K562 (cell line): Measurements from ENCODE around the gene FYB1. TPM values are rescaled to one million over a fixed set of nuclear protein-coding genes. Genes with fewer than 3 reads are reported as not detected.

Source experiments
- ARID1B ChIP-seq: fragments of 450-650 bp; IDR thresholded peaks from 2 replicates; pipeline ENCODE4 v1.6.1; 2016; ENCODE audit warnings: antibody characterized with exemption, mild to moderate bottlenecking, inconsistent platforms
- CBX2 ChIP-seq: fragments of 200-600 bp; sonication (generic); IDR thresholded peaks from one replicate; pipeline ENCODE4 v1.6.1; 2012; ENCODE audit warnings: mild to moderate bottlenecking, low read length, inconsistent platforms; ENCODE audit not compliant: insufficient read depth, poor library complexity, severe bottlenecking
- DNMT1 ChIP-seq: fragments of 450-650 bp; IDR thresholded peaks from 2 replicates; pipeline ENCODE4 v1.6.1; 2016; ENCODE audit warnings: antibody characterized with exemption, mild to moderate bottlenecking
- E2F6 ChIP-seq, 2 experiments: IDR thresholded peaks; 2 replicates each; pipeline ENCODE4 v1.6.1; 2011; ENCODE audit warnings: borderline replicate concordance in 1 of 2, control low read depth in 1 of 2, low read depth in 1 of 2, low read length in 1 of 2, mild to moderate bottlenecking in 1 of 2, mixed read lengths in 1 of 2, moderate library complexity in 1 of 2; ENCODE audit not compliant: insufficient read depth in 1 of 2, insufficient read length in 1 of 2, poor library complexity in 1 of 2, severe bottlenecking in 1 of 2; ENCODE audit errors: extremely low read depth in 1 of 2
- FOXJ2 ChIP-seq: fragments of 200-800 bp; sonication (Bioruptor generic); IDR thresholded peaks from 2 replicates; pipeline ENCODE4 v1.6.1; 2016; ENCODE audit warnings: missing genetic modification characterization, missing compliant biosample characterization
- MED1 ChIP-seq: sonication (generic); formaldehyde crosslinking; IDR thresholded peaks from 2 replicates; pipeline ENCODE4 v1.8.1; 2023; ENCODE audit warnings: missing genetic modification reagents, borderline replicate concordance
- NR2C2 ChIP-seq, 2 experiments: fragments of 200-800 bp in 1 of 2; sonication (Bioruptor generic) in 1 of 2; sonication (generic) in 1 of 2; formaldehyde crosslinking in 1 of 2; IDR thresholded peaks; 2 replicates each; pipeline versions ENCODE4 v1.6.1 to v1.8.0; 2016 to 2022; ENCODE audit warnings: mild to moderate bottlenecking in 1 of 2, missing compliant biosample characterization in 1 of 2, missing genetic modification characterization in 1 of 2, missing genetic modification reagents in 1 of 2
- PHF8 ChIP-seq: fragments of 200-600 bp; sonication (generic); IDR thresholded peaks from 2 replicates; pipeline ENCODE4 v1.6.1; 2012; ENCODE audit warnings: mixed run types, mild to moderate bottlenecking, inconsistent platforms, low read length, moderate library complexity, borderline replicate concordance
- SMARCB1 ChIP-seq: IDR thresholded peaks from 2 replicates; pipeline ENCODE4 v1.6.1; 2011; ENCODE audit warnings: improper control_type of control experiment, low read depth; ENCODE audit not compliant: insufficient read length
- SMARCE1 ChIP-seq: fragments of 450-650 bp; IDR thresholded peaks from 2 replicates; pipeline ENCODE4 v1.7.1; 2016; ENCODE audit warnings: mild to moderate bottlenecking
- TEAD1 ChIP-seq, 2 experiments: fragments of 450-650 bp in 1 of 2; sonication (generic) in 1 of 2; formaldehyde crosslinking; IDR thresholded peaks; 2 replicates each; pipeline versions ENCODE4 v1.4.0 to v1.8.0; 2020 to 2022; ENCODE audit warnings: mild to moderate bottlenecking in 2 of 2, missing genetic modification reagents in 1 of 2
- ZBTB2 ChIP-seq: fragments of 450-650 bp; IDR thresholded peaks from 2 replicates; pipeline ENCODE4 v1.6.1; 2016; ENCODE audit warnings: antibody characterized with exemption
- ZNF561 ChIP-seq: fragments of 450-650 bp; formaldehyde crosslinking; conservative IDR thresholded peaks from 2 replicates; pipeline ENCODE4 v1.4.0; 2020; ENCODE audit warnings: mild to moderate bottlenecking, moderate library complexity
- ZNF76 ChIP-seq: fragments of 250-450 bp; sonication (Bioruptor Pico); IDR thresholded peaks from 2 replicates; pipeline ENCODE4 v1.4.0; 2020; ENCODE audit warnings: mild to moderate bottlenecking, moderate library complexity, borderline replicate concordance
- ZNF766 ChIP-seq: fragments of 200-800 bp; sonication (Bioruptor generic); conservative IDR thresholded peaks from 2 replicates; pipeline ENCODE4 v1.6.1; 2016; ENCODE audit warnings: missing genetic modification characterization, missing compliant biosample characterization
- ZNF778 ChIP-seq: fragments of 450-650 bp; formaldehyde crosslinking; IDR thresholded peaks from 2 replicates; pipeline ENCODE4 v1.4.0; 2020; ENCODE audit warnings: mild to moderate bottlenecking, moderate library complexity
- ZNF830 ChIP-seq: fragments of 250-450 bp; sonication (Bioruptor Pico); IDR thresholded peaks from 2 replicates; pipeline ENCODE4 v1.5.0; 2021; ENCODE audit warnings: mild to moderate bottlenecking
- ZZZ3 ChIP-seq: fragments of 450-650 bp; IDR thresholded peaks from 2 replicates; pipeline ENCODE4 v1.6.1; 2016; ENCODE audit warnings: antibody characterized with exemption, mild to moderate bottlenecking, moderate library complexity
- polyA plus RNA-seq, 8 experiments: library from polyadenylated mRNA; depleted of rRNA in 4 of 8; stranded (reverse) in 5 of 8; unstranded in 3 of 8; fragments of >200 nt; fragmentation: Nextera tagmentation in 2 of 8; fragmentation: Illumina TruSeq in 1 of 8; extraction: Ambion mirVana in 2 of 8; extraction: Trizol in 1 of 8; gene quantifications; 2 replicates each; pipeline versions ENCODE4 v1.2.1 to v1.2.3, GENCODE V29; 2011 to 2014; ENCODE audit warnings: inconsistent platforms in 1 of 8, missing spikeins in 1 of 8
- total RNA-seq, 7 experiments: library from RNA; depleted of rRNA in 6 of 7; stranded (reverse); fragments of >200 nt in 6 of 7; fragmentation: Illumina TruSeq in 2 of 7; extraction: Trizol in 2 of 7; gene quantifications; 2 replicates each; pipeline versions ENCODE4 v1.2.1 to v1.2.3, GENCODE V29; 2011 to 2021; ENCODE audit warnings: low replicate concordance in 1 of 7
- TF ChIP-seq, protein P1 (sequence below): fragments of 450-650 bp; formaldehyde crosslinking; IDR thresholded peaks from 2 replicates; pipeline ENCODE4 v1.4.0; 2020; ENCODE audit warnings: mild to moderate bottlenecking, mixed read lengths
- TF ChIP-seq, protein P2 (sequence below): fragments of 250-450 bp; sonication (Bioruptor Pico); IDR thresholded peaks from 2 replicates; pipeline ENCODE4 v1.5.0; 2022; ENCODE audit warnings: mild to moderate bottlenecking

Gene FYB1
- total and polyA plus RNA-seq, 9 of the 15 experiments (the other 6 are each of a cell fraction or from before 2014, with no cell fraction given): 4.7 to 31.5 (median 9.7) TPM

DNA sequence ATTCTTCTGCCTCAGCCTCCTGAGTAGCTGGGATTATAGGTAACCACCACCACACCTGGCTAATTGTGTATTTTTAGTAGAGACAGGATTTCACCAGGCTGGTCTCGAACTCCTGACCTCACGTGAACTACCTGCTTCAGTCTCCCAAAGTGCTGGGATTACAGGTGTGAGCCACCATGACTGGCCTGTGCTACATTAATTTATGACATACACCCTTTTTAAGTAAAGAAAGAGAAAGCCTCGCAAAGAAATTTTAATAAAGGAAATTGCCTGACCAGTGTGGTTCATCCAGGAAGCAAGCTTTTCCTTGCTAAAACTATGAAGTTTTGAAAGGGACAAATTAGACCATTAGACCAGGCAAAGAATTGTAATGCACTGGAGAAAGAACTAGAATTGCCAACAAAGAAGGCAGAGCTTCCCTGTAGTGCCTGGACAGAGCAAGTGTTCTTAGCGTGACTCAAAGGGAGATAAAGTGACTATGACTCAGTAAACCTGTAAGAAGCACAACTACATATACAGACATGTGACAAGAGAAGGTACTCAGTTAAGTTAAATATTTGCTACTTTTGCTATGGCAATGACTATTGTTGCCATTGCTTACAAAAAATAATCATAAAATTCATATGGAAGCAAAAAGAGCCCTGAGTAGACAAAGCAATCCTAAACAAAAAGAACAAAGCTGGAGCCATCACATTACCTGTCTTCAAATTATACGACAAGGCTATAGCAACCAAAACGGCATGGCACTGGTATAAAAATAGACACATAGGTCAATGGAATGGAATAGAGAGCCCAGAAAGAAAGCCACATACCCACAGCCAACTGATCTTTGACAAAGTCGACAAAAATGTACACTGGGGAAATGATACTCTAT lies 54.6 kb downstream of the FYB1 start (continued):
- TF ChIP-seq, protein P1, sequence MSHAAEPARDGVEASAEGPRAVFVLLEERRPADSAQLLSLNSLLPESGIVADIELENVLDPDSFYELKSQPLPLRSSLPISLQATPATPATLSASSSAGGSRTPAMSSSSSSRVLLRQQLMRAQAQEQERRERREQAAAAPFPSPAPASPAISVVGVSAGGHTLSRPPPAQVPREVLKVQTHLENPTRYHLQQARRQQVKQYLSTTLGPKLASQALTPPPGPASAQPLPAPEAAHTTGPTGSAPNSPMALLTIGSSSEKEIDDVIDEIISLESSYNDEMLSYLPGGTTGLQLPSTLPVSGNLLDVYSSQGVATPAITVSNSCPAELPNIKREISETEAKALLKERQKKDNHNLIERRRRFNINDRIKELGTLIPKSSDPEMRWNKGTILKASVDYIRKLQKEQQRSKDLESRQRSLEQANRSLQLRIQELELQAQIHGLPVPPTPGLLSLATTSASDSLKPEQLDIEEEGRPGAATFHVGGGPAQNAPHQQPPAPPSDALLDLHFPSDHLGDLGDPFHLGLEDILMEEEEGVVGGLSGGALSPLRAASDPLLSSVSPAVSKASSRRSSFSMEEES (CRISPR knock-in tag): 0 out of 2 replicates have a peak, but pooled peaks have one; percentile 11
- TF ChIP-seq ZNF830 (CRISPR knock-in tag): no peak
- TF ChIP-seq SMARCE1: peak; percentile 90
- TF ChIP-seq ARID1B: peak; percentile 84
- TF ChIP-seq PHF8: no peak
- TF ChIP-seq ZBTB2: peak; percentile 40; the same call in 1 of the 2 replicates
- TF ChIP-seq, protein P2, sequence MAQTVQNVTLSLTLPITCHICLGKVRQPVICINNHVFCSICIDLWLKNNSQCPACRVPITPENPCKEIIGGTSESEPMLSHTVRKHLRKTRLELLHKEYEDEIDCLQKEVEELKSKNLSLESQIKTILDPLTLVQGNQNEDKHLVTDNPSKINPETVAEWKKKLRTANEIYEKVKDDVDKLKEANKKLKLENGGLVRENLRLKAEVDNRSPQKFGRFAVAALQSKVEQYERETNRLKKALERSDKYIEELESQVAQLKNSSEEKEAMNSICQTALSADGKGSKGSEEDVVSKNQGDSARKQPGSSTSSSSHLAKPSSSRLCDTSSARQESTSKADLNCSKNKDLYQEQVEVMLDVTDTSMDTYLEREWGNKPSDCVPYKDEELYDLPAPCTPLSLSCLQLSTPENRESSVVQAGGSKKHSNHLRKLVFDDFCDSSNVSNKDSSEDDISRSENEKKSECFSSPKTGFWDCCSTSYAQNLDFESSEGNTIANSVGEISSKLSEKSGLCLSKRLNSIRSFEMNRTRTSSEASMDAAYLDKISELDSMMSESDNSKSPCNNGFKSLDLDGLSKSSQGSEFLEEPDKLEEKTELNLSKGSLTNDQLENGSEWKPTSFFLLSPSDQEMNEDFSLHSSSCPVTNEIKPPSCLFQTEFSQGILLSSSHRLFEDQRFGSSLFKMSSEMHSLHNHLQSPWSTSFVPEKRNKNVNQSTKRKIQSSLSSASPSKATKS: no peak
- no peak for TF ChIP-seq ZNF778 (CRISPR knock-in tag)
- no peak for TF ChIP-seq ZZZ3
- no peak for TF ChIP-seq MED1
- TF ChIP-seq SMARCB1: no peak
- TF ChIP-seq TEAD1 (CRISPR knock-in tag; IDR thresholded peaks at IDR 0.05): peak in 1 of 2 experiments; percentile 10; a peak in 1 of 4 replicates
- no peak for TF ChIP-seq NR2C2 (CRISPR knock-in tag; IDR thresholded peaks at IDR 0.05)
- no peak for TF ChIP-seq NR2C2 (tag; IDR thresholded peaks at IDR 0.05)
- no peak for TF ChIP-seq ZNF561 (CRISPR knock-in tag)
- TF ChIP-seq ZNF766 (CRISPR knock-in tag): 0 out of 2 replicates have a peak, but pooled peaks have one; percentile 30
- TF ChIP-seq FOXJ2: peak; percentile 90
- peak in 1 of 2 experiments; percentile 8 for TF ChIP-seq E2F6 (IDR thresholded peaks at IDR 0.05; ENCODE audit: borderline replicate concordance in 1 of 2, extremely low read depth in 1 of 2, insufficient read depth in 1 of 2, insufficient read length in 1 of 2, low read depth in 1 of 2, low read length in 1 of 2, poor library complexity in 1 of 2, severe bottlenecking in 1 of 2)
- TF ChIP-seq CBX2: no peak
- no peak for TF ChIP-seq DNMT1
- no peak for TF ChIP-seq ZNF76 (CRISPR knock-in tag)
